ENCODE results near the gene SPATA3.

Gene SPATA3

GRCh38 chr2:231030725-231031124 lies 34.8 kb downstream of the SPATA3 start:
- no peak for DNase-seq (ENCODE audit: low read depth)

- no peak for DNase-seq (ENCODE audit: low read depth)
These were observed 36.7 kb downstream of the SPATA3 start for GRCh38 chr2:231032575-231033140.

GRCh38 chr2:231033147-231034132 lies 37.5 kb downstream of the SPATA3 start:
- DNase-seq (ENCODE audit: low read depth) = no peak

- no peak for DNase-seq (ENCODE audit: low read depth)
These were observed 38.5 kb downstream of the SPATA3 start for GRCh38 chr2:231034291-231034882.

- no peak for DNase-seq (ENCODE audit: low read depth)
These were observed 40.2 kb downstream of the SPATA3 start for GRCh38 chr2:231036131-231036530.

GRCh38 chr2:231036578-231037106 lies 40.7 kb downstream of the SPATA3 start:
- DNase-seq (ENCODE audit: low read depth) = no peak

GRCh38 chr2:231037202-231037730 lies 41.3 kb downstream of the SPATA3 start, which contains the start of gene C2orf72:
Gene C2orf72, plus strand, starts transcription at chr2:231037523. Its CDS starts 43 bp downstream, at chr2:231037566.
- no peak for DNase-seq (ENCODE audit: low read depth)

GRCh38 chr2:231037731-231038482 lies 42.0 kb downstream of the SPATA3 start:
- DNase-seq (ENCODE audit: low read depth) = no peak

GRCh38 chr2:231038483-231039293 lies 42.8 kb downstream of the SPATA3 start:
- DNase-seq (ENCODE audit: low read depth) = no peak

- DNase-seq (ENCODE audit: low read depth) = no peak
These were observed 43.4 kb downstream of the SPATA3 start for GRCh38 chr2:231039294-231039664.

- DNase-seq (ENCODE audit: low read depth) = no peak
These were observed 44.0 kb downstream of the SPATA3 start for GRCh38 chr2:231039821-231040364.

- DNase-seq (ENCODE audit: low read depth) = no peak
These were observed 45.3 kb downstream of the SPATA3 start for GRCh38 chr2:231041061-231041689.

GRCh38 chr2:231043796-231044195 lies 47.9 kb downstream of the SPATA3 start:
- DNase-seq (ENCODE audit: low read depth) = no peak

- DNase-seq (ENCODE audit: low read depth) = no peak
These were observed 51.0 kb downstream of the SPATA3 start for GRCh38 chr2:231046916-231047273.

GRCh38 chr2:231047274-231047922 lies 51.5 kb downstream of the SPATA3 start:
- no peak for DNase-seq (ENCODE audit: low read depth)

GRCh38 chr2:231047923-231048915 lies 52.3 kb downstream of the SPATA3 start:
- DNase-seq (ENCODE audit: low read depth) = no peak

- no peak for DNase-seq (ENCODE audit: low read depth)
These were observed 53.5 kb downstream of the SPATA3 start for GRCh38 chr2:231049286-231050017.

Measured in fibroblast of the conjunctiva (primary cell).